ENCODE results near the gene CETN3. TPM values are rescaled to one million over a fixed set of nuclear protein-coding genes. Genes with fewer than 3 reads are reported as not detected.

CETN3 gene
- 12.2 and 20.5 TPM in 2 replicates for total RNA-seq

DNA sequence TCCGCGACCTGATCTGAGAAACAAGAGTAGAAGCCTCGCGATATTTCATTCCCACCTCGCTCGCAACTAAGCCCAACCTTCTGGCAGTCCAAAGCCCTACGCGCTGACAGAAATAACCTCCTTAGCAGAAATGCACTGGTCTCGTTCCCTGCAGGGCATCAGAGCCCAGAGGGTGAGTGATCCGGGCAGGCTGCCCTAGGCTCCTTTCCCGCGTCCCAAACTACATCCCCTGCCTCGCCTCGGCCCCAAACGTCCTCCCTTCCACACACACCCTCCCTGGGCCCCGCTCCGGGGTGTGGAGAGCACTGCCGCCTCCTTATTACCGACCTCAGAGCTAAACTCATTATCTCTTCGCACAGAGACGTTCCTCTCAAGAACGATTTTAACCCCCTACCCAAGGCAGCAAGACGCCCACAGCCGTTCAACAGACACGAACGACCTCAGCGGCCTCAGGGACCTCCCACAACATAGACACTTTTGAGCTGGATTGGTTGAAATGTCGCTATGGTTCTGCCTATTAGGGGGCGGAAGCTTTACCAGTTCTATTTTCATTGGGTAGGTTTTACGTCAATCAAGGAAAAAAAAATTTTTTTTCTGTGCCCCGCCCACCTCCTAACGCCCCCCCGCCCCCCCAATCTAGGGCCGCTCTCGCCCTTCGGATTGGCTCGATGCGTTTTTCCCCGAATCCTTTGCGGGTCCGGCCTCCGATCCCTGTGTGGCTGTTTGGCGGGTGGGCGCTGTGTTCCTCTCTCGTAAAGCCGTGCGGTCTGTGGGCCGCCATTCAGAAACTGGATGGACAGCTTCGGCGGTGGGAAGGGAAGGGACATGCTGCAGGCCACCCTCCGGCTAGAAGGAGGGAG, at the start of gene CETN3:
Gene CETN3 (minus strand): TSS at position 439 of the 860 bp plus-strand sequence. CDS start 95 bp downstream, at position 344.

Other genes with a start within 250 kb of the CETN3 start
- 2.7 and 3.3 TPM in 2 replicates for gene MBLAC2, start 65.0 kb upstream of the CETN3 start, total RNA-seq
- gene POLR3G, start 65.1 kb upstream of the CETN3 start, total RNA-seq: 14.6 and 20.2 TPM in 2 replicates
- gene LYSMD3, start 119.8 kb upstream of the CETN3 start, total RNA-seq: 9.4 and 9.8 TPM in 2 replicates
- gene ADGRV1, start 149.0 kb upstream of the CETN3 start, total RNA-seq: 0.17 TPM in 1 of 2 replicates, not detected in the other